GM19452 (cell line): ENCODE results near the gene ZFP2.

ENCODE experiments used
- ATAC-seq: cut with Tn5 transposase; IDR thresholded peaks from one replicate; pipeline ENCODE4 v1.9.1; 2021; ENCODE audit not compliant: unreplicated experiment

The ZFP2 gene

DNA sequence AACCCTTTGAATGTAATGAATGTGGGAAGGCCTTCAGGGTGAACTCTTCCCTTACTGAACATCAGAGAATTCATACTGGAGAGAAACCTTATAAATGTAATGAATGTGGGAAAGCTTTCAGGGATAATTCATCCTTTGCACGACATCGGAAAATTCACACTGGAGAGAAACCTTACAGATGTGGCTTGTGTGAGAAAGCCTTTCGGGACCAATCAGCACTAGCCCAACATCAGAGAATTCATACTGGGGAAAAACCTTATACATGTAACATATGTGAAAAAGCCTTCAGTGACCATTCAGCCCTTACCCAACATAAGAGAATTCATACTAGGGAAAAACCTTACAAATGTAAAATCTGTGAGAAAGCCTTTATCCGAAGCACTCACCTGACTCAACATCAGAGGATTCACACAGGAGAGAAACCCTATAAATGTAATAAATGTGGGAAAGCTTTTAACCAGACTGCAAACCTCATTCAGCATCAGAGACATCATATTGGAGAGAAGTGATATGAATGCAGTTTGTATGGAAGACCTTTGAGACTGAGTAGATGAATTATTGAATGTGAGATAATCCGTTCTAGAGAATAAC is 69.8 kb downstream of the ZFP2 start:
- ATAC-seq: no peak

DNA sequence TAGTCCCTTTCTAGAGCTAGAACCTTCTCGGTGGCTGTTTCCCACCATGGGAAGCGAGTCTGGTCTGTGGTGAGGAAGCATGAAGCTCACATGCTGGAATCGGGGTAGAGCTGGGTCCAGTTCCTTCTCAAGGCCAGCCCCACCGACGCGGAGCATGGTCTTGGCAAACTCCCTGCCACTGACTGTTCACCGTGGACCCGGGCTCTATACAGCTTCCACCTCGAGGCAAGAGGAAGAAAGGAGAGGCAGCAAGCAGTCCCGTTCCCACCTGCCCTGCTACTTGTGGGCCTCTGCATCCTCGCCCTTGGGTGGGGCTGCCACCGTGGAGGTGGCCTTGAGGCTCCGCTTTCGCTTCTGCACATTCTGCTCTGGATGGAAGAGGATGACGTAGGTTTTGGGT is 85.7 kb downstream of the ZFP2 start:
- ATAC-seq: no peak
